C1 segment of cervical spinal cord (tissue), 14 donors: ENCODE measurements around the gene LTA.

Experiments used
- DNase-seq, 14 donors: peaks; one replicate each; lab custom pipeline; 2025; lab: John Stamatoyannopoulos, UW

Gene LTA

GRCh38 chr6:31541658-31542521, 30.2 kb upstream of the LTA start, which contains the start of gene DDX39B:
TSS of gene DDX39B (minus strand) at chr6:31542003. CDS start at chr6:31540532, 1,471 bp downstream.
- peak; percentile 63 to 96 (median 92) for DNase-seq

GRCh38 chr6:31543639-31544038, 28.4 kb upstream of the LTA start:
- no peak for DNase-seq

- DNase-seq: no peak
These were observed 27.4 kb upstream of the LTA start for GRCh38 chr6:31544676-31545075.

GRCh38 chr6:31545291-31545690, 26.8 kb upstream of the LTA start:
- DNase-seq: no peak

GRCh38 chr6:31546339-31546957, 25.6 kb upstream of the LTA start, which contains the start of gene ATP6V1G2:
TSS of gene ATP6V1G2 (minus strand) at chr6:31546608. CDS start at chr6:31546559, 49 bp downstream.
- peak; percentile 40 to 99 (median 83) for DNase-seq

- peak; percentile 48 to 98 (median 92) for DNase-seq
These were observed 24.9 kb upstream of the LTA start, which contains the start of gene NFKBIL1 for GRCh38 chr6:31546958-31547726. TSS of gene NFKBIL1 (plus strand) at chr6:31547608. CDS start at chr6:31547695, 87 bp downstream.

- peak in 1 of 14 donors; percentile 10 for DNase-seq
These were observed 24.2 kb upstream of the LTA start for GRCh38 chr6:31547727-31548543.

- no peak for DNase-seq
These were observed 23.6 kb upstream of the LTA start for GRCh38 chr6:31548544-31548873.

- DNase-seq: peak in 4 of 14 donors; percentile 9 to 28 (median 12)
These were observed 20.7 kb upstream of the LTA start for GRCh38 chr6:31551371-31551770.

GRCh38 chr6:31556307-31556706, 15.8 kb upstream of the LTA start:
- DNase-seq: no peak

- DNase-seq: no peak
These were observed 14.4 kb upstream of the LTA start for GRCh38 chr6:31557443-31558317.

GRCh38 chr6:31558318-31558625, 13.8 kb upstream of the LTA start:
- no peak for DNase-seq

- DNase-seq: peak in 8 of 14 donors; percentile 17 to 50 (median 32)
These were observed 13.2 kb upstream of the LTA start for GRCh38 chr6:31558631-31559500.

- DNase-seq: no peak
These were observed 12.5 kb upstream of the LTA start for GRCh38 chr6:31559606-31559957.

- peak in 7 of 14 donors; percentile 11 to 49 (median 34) for DNase-seq
These were observed 12.0 kb upstream of the LTA start for GRCh38 chr6:31559958-31560696.

- DNase-seq: no peak
These were observed 11.4 kb upstream of the LTA start for GRCh38 chr6:31560697-31561058.

- DNase-seq: no peak
These were observed 4.3 kb upstream of the LTA start for GRCh38 chr6:31567531-31568370.

- no peak for DNase-seq
These were observed 3.5 kb upstream of the LTA start for GRCh38 chr6:31568537-31568961.
